Psoas muscle (tissue), 8 donors: ENCODE data around the gene TICRR. TPM values are rescaled to one million over a fixed set of nuclear protein-coding genes. Genes with fewer than 3 reads are reported as not detected.

Experiments
- ATAC-seq, 4 donors: fragments of 200-7000 bp; cut with Tn5 transposase; one replicate each; pipeline ENCODE4 v1.9.1; 2020; ENCODE audit warnings: moderate library complexity in 3 of 4, mild to moderate bottlenecking in 2 of 4
- DNase-seq, 2 donors: peaks; one replicate each; pipeline ENCODE4 v3.0.0-alpha.2; 2020
- H3K27ac ChIP-seq: fragments of 200-600 bp; one replicate; pipeline ENCODE4 v1.8.0; 2022
- H3K27me3 ChIP-seq, 3 donors: fragments of 200-600 bp in 1 of 3; one replicate each; pipeline versions ENCODE4 v1.6.1 to v1.8.0; 2013 to 2022; ENCODE audit warnings: low read length in 2 of 3, mild to moderate bottlenecking in 2 of 3, moderate library complexity in 1 of 3; ENCODE audit not compliant: insufficient read depth in 3 of 3
- H3K36me3 ChIP-seq, 2 donors: fragments of 200-600 bp in 1 of 2; one replicate each; pipeline versions ENCODE4 v1.6.1 to v1.8.0; 2013 to 2022; ENCODE audit warnings: low read depth in 1 of 2, mild to moderate bottlenecking in 1 of 2, moderate library complexity in 1 of 2; ENCODE audit not compliant: insufficient read depth in 1 of 2
- H3K4me1 ChIP-seq: fragments of 200-600 bp; one replicate; pipeline ENCODE4 v1.8.0; 2022
- H3K4me3 ChIP-seq: fragments of 200-600 bp; one replicate; pipeline ENCODE4 v1.8.0; 2022; ENCODE audit warnings: mild to moderate bottlenecking
- H3K9me3 ChIP-seq: fragments of 200-600 bp; one replicate; pipeline ENCODE4 v1.8.0; 2022
- CTCF ChIP-seq: fragments of 200-600 bp; IDR thresholded peaks from one replicate; pipeline ENCODE4 v1.8.0; 2022; ENCODE audit warnings: antibody characterized with exemption
- WGBS, 3 donors: extraction: QIAGEN DNeasy Blood & Tissue Kit; methylation state at CpG; one replicate each; pipeline versions ENCODE4 v1.1.6 to v1.1.7; 2013; 5-methylcytosine and 5-hydroxymethylcytosine counted together
- intact Hi-C, 2 donors: fragments of 100-400 bp; cut with DNase I; formaldehyde crosslinking; loops; one replicate each; pipeline versions ENCODE4 v1.11.0 to v1.14.2; 2022
- polyA plus RNA-seq, 3 donors: library from polyadenylated mRNA; stranded (reverse); fragments of 200-250 nt; gene quantifications; one replicate each; pipeline ENCODE4 v1.2.3, GENCODE V29; 2013
- total RNA-seq, 4 donors: library from RNA; stranded (reverse); fragmentation: NEBNext Ultra II Directional in 2 of 4; extraction: Animal tissue kit (Norgen Biotek cat#: 25700) in 2 of 4; gene quantifications; one replicate each; pipeline versions ENCODE4 v1.2.1 to v1.2.4, GENCODE V29; 2021 to 2023
- donor health status: healthy with polysubstance abuse.
- donor health status: DM: no; HTN: no; CAD: no; lungs with moderate emphysema.
- donor health status: Bipolar disorder and iron deficiency.
- donor health status: healthy.
- donor health status: DM: yes; HTN: yes; CAD: no.
- donor health status: DM: no; HTN: no; CAD: no.
- donor health status: DM: no; HTN: no; CAD: no.
- donor health status: DM: yes; HTN: yes; CAD: no.

Gene TICRR
- total and polyA plus RNA-seq, 7 donors = 0.01 to 0.04 (median 0.04) TPM; not detected in 4

GRCh38 chr15:89677381-89677780, 102.1 kb downstream of the TICRR start:
- H3K4me1 ChIP-seq = peaks cover 33% of the 10 kb centered on the region
- intact Hi-C loops = no loop called here
- no peak overlapping the region for H3K27ac ChIP-seq
- no peaks in the 10 kb centered on the region for H3K27me3 ChIP-seq
- H3K4me3 ChIP-seq = no peak overlapping the region
- ATAC-seq (no peak), DNase-seq (no peak)
- no peaks in the 10 kb centered on the region for H3K36me3 ChIP-seq
- TF ChIP-seq CTCF = no peak
- H3K9me3 ChIP-seq = no peaks in the 10 kb centered on the region
- WGBS, 3 donors = 90 to 100% (median 95%) methylated on average over 1 of the region's 1 CpG

Other genes with a start within 250 kb of the TICRR start
- 10 to 100 TPM; 47.7 to 56.0 (median 51.1) TPM for gene POLG, start 240.6 kb upstream of the TICRR start, total RNA-seq
- 10 to 100 TPM; 32.6 to 64.5 (median 58.4) TPM for gene POLG, start 240.6 kb upstream of the TICRR start, polyA plus RNA-seq
- gene RHCG, start 78.9 kb upstream of the TICRR start, total RNA-seq = under 1 TPM in 2 of 4 donors, not detected in 2; 0.30 to 0.32 TPM
- under 1 TPM in 2 of 3 donors, not detected in 1; 0.55 to 0.66 TPM for gene RHCG, start 78.9 kb upstream of the TICRR start, polyA plus RNA-seq
- 1 to 10 TPM in 2 of 4 donors, under 1 TPM in 2; 0.40 to 2.1 (median 0.81) TPM for gene KIF7, start 80.0 kb downstream of the TICRR start, total RNA-seq
- gene KIF7, start 80.0 kb downstream of the TICRR start, polyA plus RNA-seq = under 1 TPM; 0.20 to 0.32 (median 0.26) TPM
- gene PLIN1, start 103.9 kb downstream of the TICRR start, total RNA-seq = 1 to 10 TPM in 3 of 4 donors, under 1 TPM in 1; 0.79 to 6.3 (median 3.3) TPM
- gene PLIN1, start 103.9 kb downstream of the TICRR start, polyA plus RNA-seq = 1 to 10 TPM; 2.3 to 8.3 (median 6.9) TPM
- 10 to 100 TPM in 1 of 4 donors, 1 to 10 TPM in 3; 5.5 to 14.2 (median 7.8) TPM for gene PEX11A, start 115.3 kb downstream of the TICRR start, total RNA-seq
- 10 to 100 TPM in 2 of 3 donors, 1 to 10 TPM in 1; 6.6 to 11.4 (median 11.0) TPM for gene PEX11A, start 115.3 kb downstream of the TICRR start, polyA plus RNA-seq
- not detected for gene WDR93, start 115.3 kb downstream of the TICRR start, total RNA-seq
- under 1 TPM in 1 of 3 donors, not detected in 2; 0.03 TPM for gene WDR93, start 115.3 kb downstream of the TICRR start, polyA plus RNA-seq
- gene MESP1, start 175.8 kb downstream of the TICRR start, total RNA-seq = 10 to 100 TPM; 11.7 to 33.6 (median 21.3) TPM
- 1 to 10 TPM; 2.5 to 9.0 (median 5.1) TPM for gene MESP1, start 175.8 kb downstream of the TICRR start, polyA plus RNA-seq
- gene MESP2, start 200.9 kb downstream of the TICRR start, total RNA-seq = under 1 TPM in 1 of 4 donors, not detected in 3; 0.38 TPM
- gene MESP2, start 200.9 kb downstream of the TICRR start, polyA plus RNA-seq = under 1 TPM in 2 of 3 donors, not detected in 1; 0.17 to 0.20 TPM
- 1 to 10 TPM; 2.6 to 3.9 (median 3.4) TPM for gene ANPEP, start 239.4 kb downstream of the TICRR start, total RNA-seq
- 1 to 10 TPM; 1.5 to 3.5 (median 2.4) TPM for gene ANPEP, start 239.4 kb downstream of the TICRR start, polyA plus RNA-seq